Common myeloid progenitor, CD34-positive (primary cell): ENCODE measurements around the gene INTS15.
A peak's percentile ranks its signal among the peaks of the same experiment; 100 is the strongest.

Experiments used
- CTCF ChIA-PET: fragments of 350-600 bp; sonication (Branson Sonifier 250); formaldehyde crosslinking; loops from one replicate; lab custom pipeline; 2021; ENCODE audit warnings: antibody characterized with exemption; lab: Charles Lee
- POLR2A ChIA-PET: fragments of 350-600 bp; sonication (Branson Sonifier 250); formaldehyde crosslinking; loops from one replicate; lab custom pipeline; 2021; ENCODE audit warnings: antibody characterized with exemption; lab: Charles Lee
- DNase-seq, 3 donors: peaks; one replicate each; pipeline versions ENCODE4 v3.0.0 to v3.0.0-alpha.2; 2013
- H3K27ac ChIP-seq, 2 experiments: 1 replicate in 1 of 2; 2 replicates in 1 of 2; pipeline ENCODE4 v1.7.0; 2013; ENCODE audit warnings: inconsistent platforms in 2 of 2, low read length in 2 of 2, mild to moderate bottlenecking in 2 of 2, low read depth in 1 of 2, moderate library complexity in 1 of 2; ENCODE audit not compliant: severe bottlenecking in 2 of 2, insufficient read depth in 1 of 2, poor library complexity in 1 of 2
- H3K27me3 ChIP-seq, 5 experiments: replicated peaks in 2 of 5; 1 replicate in 3 of 5; 2 replicates in 2 of 5; pipeline versions ENCODE4 v1.6.1 to v1.7.0; 2013; ENCODE audit warnings: low read length in 4 of 5, mild to moderate bottlenecking in 2 of 5, moderate library complexity in 2 of 5, inconsistent platforms in 1 of 5; ENCODE audit not compliant: insufficient read depth in 5 of 5, control insufficient read depth in 4 of 5
- H3K36me3 ChIP-seq, 4 experiments: 1 replicate in 2 of 4; 2 replicates in 2 of 4; pipeline versions ENCODE4 v1.6.1 to v1.7.0; 2013; ENCODE audit warnings: low read length in 3 of 4, control low read depth in 1 of 4, mild to moderate bottlenecking in 1 of 4; ENCODE audit not compliant: control insufficient read depth in 4 of 4, insufficient read depth in 4 of 4
- H3K4me1 ChIP-seq, 4 experiments: 1 replicate in 3 of 4; 2 replicates in 1 of 4; pipeline versions ENCODE4 v1.6.1 to v1.7.1; 2013; ENCODE audit warnings: low read length in 3 of 4, mild to moderate bottlenecking in 3 of 4, control low read depth in 1 of 4, inconsistent platforms in 1 of 4, moderate library complexity in 1 of 4; ENCODE audit not compliant: control insufficient read depth in 4 of 4, insufficient read depth in 4 of 4; ENCODE audit errors: control extremely low read depth in 1 of 4
- H3K4me3 ChIP-seq, 7 experiments: 1 replicate in 4 of 7; 2 replicates in 3 of 7; pipeline versions ENCODE4 v1.5.1 to v1.7.0; 2013; ENCODE audit warnings: mild to moderate bottlenecking in 7 of 7, low read length in 6 of 7, moderate library complexity in 6 of 7, inconsistent platforms in 2 of 7, low read depth in 2 of 7, control low read depth in 1 of 7; ENCODE audit not compliant: insufficient read depth in 4 of 7, control insufficient read depth in 1 of 7; ENCODE audit errors: extremely low read depth in 1 of 7
- H3K9me3 ChIP-seq, 5 experiments: 1 replicate in 4 of 5; 2 replicates in 1 of 5; pipeline versions ENCODE4 v1.6.1 to v1.7.1; 2013; ENCODE audit warnings: low read length in 4 of 5, mild to moderate bottlenecking in 2 of 5, inconsistent platforms in 1 of 5, low read depth in 1 of 5, moderate library complexity in 1 of 5; ENCODE audit not compliant: control insufficient read depth in 4 of 5, insufficient read depth in 2 of 5; ENCODE audit errors: control extremely low read depth in 1 of 5
- WGBS: methylation state at CpG from one replicate; pipeline ENCODE4 v1.1.5; 2013; ENCODE audit not compliant: insufficient coverage; 5-methylcytosine and 5-hydroxymethylcytosine counted together

The INTS15 gene

DNA sequence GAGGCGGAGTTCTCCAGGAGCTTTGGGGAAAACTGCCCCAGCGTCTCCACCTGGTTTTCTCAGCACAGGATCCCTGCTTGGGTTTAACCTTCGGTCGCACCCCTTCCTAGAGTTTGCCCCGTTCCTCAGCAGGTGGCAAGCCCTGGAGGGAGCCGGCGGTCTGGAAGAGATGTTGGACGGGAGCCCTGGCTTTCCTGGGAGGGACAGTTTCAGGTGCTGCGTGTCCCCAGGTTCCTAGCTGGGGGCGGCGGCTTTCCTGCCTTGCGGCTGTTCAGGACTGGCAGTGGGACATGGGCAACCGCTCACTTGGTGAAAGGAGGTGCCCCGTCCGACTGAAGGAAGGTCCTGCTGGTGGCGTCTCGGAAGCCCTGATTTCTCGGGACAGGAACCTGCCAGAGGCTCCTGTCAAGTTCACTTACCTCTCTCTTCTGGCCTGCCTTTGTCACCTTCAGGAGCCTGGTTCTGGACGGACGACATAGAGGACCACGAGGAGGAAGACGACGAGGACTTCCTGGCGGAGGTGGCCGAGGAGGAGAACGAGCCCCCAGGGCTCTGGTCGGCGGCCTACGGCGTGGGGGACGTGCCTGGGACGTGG is 62.1 kb downstream of the INTS15 start:
- ChIA-PET POLR2A (no interaction called here), CTCF (no interaction called here)
- H3K27me3 ChIP-seq, result no peaks in the 10 kb centered on the region
- peak overlapping the region in 1 of 7 experiments; percentile 2 for H3K4me3 ChIP-seq
- WGBS, result 99% methylated on average over 32 of the region's 32 CpGs
- H3K9me3 ChIP-seq, result peaks cover 0 to 64% (median 36%) of the 10 kb centered on the region in 5 experiments
- H3K36me3 ChIP-seq, result peaks cover 31 to 88% (median 63%) of the 10 kb centered on the region in 4 experiments
- H3K4me1 ChIP-seq, result no peaks in the 10 kb centered on the region
- DNase-seq, result no peak
- H3K27ac ChIP-seq, result no peak overlapping the region

DNA sequence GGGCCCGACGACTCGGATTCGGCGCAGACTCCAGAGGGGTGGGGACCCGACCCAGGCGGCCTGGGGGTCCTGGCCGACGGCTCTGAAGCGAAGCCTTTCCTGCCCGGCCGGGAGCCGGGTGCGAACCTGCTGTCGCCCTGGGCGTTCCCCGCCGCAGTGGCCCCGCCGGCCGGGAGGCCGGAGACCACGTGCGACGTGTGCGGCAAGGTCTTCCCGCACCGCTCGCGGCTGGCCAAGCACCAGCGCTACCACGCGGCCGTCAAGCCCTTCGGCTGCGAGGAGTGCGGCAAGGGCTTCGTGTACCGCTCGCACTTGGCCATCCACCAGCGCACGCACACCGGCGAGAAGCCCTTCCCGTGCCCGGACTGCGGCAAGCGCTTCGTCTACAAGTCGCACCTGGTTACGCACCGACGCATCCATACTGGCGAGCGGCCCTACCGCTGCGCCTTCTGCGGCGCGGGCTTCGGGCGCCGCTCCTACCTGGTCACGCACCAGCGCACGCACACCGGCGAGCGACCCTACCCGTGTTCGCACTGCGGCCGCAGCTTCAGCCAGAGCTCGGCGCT is 62.7 kb downstream of the INTS15 start:
- Histone ChIP-seq H3K9me3 (peaks cover 0 to 64% (median 36%) of the 10 kb centered on the region in 5 experiments), H3K4me3 (no peak overlapping the region), H3K27ac (no peak overlapping the region), H3K27me3 (no peaks in the 10 kb centered on the region), H3K36me3 (peaks cover 28 to 82% (median 60%) of the 10 kb centered on the region in 4 experiments), H3K4me1 (no peaks in the 10 kb centered on the region)
- ChIA-PET CTCF (interaction anchor here (0.5 kb wide), 1 partner anchor 294 kb away, joined by 3 read pairs; no protein-coding TSS in a partner anchor), POLR2A (no interaction called here)
- 97% methylated on average over 74 of the region's 75 CpGs for WGBS
- DNase-seq, result no peak

DNA sequence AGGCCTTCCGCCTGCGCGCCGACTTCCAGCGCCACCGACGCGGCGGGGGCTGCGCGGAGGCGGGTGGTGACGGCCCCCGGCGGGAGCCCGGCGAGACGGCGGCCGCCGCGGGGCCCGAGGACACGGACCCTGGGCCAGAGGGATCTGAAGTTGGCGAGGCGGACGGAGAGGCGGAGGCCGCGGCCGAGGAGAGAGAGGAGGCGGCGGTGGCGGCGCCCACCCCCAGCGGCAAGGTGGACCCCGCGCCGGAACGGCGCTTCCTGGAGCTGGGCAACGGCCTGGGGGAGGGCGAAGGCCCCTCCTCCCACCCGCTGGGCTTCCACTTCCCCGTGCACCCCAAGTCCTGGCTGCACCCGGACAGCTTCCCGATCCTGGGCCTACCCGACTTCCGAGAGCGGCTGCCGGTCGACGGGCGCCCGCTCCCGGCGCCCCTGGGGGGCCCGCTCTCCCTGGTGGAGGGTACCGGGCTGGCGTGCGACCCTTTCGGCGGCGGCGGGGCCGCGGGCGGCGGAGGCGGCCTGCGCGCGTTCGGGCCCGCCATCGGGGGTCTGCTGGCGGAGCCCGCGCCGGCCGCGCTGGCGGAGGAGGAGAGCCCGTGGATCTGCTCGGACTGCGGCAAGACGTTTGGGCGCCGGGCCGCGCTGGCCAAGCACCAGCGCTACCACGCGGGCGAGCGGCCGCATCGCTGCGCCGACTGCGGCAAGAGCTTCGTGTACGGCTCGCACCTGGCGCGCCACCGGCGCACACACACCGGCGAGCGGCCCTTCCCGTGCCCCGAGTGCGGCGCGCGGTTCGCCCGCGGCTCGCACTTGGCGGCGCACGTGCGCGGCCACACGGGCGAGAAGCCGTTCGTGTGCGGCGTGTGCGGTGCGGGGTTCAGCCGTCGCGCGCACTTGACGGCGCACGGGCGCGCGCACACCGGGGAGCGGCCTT is 63.5 kb downstream of the INTS15 start:
- peaks cover 0 to 60% (median 36%) of the 10 kb centered on the region in 5 experiments for H3K9me3 ChIP-seq
- WGBS, result 97% methylated on average over 125 of the region's 146 CpGs
- peaks cover 26 to 74% (median 52%) of the 10 kb centered on the region in 4 experiments for H3K36me3 ChIP-seq
- H3K4me3 ChIP-seq, result no peak overlapping the region
- no peaks in the 10 kb centered on the region for H3K27me3 ChIP-seq
- POLR2A ChIA-PET, result no interaction called here
- no peaks in the 10 kb centered on the region for H3K4me1 ChIP-seq
- no peak overlapping the region for H3K27ac ChIP-seq
- CTCF ChIA-PET, result no interaction called here
- no peak for DNase-seq

DNA sequence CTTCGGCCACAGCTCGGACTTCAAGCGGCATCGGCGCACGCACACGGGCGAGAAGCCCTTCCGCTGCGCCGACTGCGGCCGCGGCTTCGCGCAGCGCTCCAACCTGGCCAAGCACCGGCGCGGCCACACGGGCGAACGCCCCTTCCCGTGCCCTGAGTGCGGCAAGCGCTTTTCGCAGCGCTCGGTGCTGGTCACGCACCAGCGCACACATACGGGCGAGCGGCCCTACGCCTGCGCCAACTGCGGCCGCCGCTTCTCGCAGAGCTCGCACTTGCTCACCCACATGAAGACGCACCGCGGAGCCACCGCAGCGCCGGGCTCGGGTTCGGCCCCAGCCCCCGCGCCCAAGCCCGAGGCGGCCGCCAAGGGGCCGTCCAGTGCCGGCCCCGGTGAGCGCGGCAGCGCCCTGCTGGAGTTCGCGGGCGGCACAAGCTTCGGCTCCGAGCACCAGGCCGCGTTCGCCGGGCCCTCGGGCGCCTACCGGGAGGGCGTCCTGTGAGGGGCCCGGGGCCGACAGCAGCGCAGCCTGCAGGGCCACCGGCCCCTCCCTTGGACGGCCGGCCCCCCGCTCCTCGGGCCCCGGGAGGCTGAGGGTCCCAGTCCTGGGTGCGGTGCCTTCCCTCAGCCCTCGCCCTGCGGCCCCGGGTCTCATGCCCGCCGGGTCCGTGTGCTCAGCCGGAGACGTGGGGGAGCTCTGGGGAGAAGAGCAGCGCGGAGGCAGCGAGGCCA is 64.5 kb downstream of the INTS15 start:
- peaks cover 0 to 55% (median 36%) of the 10 kb centered on the region in 5 experiments for H3K9me3 ChIP-seq
- ChIA-PET CTCF (no interaction called here), POLR2A (no interaction called here)
- peaks cover 26 to 65% (median 44%) of the 10 kb centered on the region in 4 experiments for H3K36me3 ChIP-seq
- H3K4me3 ChIP-seq, result no peak overlapping the region
- DNase-seq, result no peak
- H3K27me3 ChIP-seq, result no peaks in the 10 kb centered on the region
- 97% methylated on average over 80 of the region's 94 CpGs for WGBS
- no peak overlapping the region for H3K27ac ChIP-seq
- peaks cover 0 to 3% (median 1%) of the 10 kb centered on the region in 4 experiments for H3K4me1 ChIP-seq

DNA sequence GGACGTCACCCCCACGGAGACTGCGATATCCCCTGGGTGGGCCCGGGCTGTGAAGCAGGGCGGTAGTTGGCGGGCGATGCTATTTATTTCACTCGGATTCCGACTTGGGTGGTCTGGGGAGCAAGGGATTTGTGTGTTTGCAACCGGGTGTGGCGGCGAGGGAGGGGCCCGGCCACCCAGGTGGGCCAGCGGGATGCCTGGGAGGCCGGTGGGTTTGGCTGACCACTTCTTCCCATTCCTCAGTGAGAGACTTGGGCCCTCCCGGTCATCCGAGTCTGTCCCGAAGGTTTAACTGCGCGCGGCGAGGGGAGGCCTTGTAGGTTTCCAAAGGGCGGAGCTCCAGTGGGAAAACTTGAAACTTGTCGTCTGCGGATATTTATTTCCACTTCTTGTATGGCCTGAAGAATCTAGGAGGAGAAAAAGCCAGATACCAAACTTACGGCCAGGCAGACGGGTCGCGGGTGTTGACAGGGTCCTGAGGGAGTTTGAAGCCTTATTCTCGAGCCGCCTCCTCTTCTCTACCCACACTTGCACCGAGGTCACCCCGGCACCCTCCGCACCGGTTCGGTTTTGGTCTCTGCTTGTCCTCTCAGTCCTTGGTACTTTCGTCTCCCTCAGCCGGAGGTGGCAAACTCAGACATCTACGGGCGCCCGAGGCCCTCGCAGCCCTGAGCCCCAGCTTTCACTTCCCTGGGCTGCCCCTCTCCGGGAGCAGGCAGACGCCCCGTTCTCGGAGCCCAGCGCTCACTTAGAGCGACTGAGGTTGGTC is 65.2 kb downstream of the INTS15 start:
- CTCF ChIA-PET, result no interaction called here
- POLR2A ChIA-PET, result no interaction called here
- H3K9me3 ChIP-seq, result peaks cover 0 to 48% (median 31%) of the 10 kb centered on the region in 5 experiments
- H3K36me3 ChIP-seq, result peaks cover 20 to 57% (median 39%) of the 10 kb centered on the region in 4 experiments
- H3K4me3 ChIP-seq, result no peak overlapping the region
- H3K27ac ChIP-seq, result no peak overlapping the region
- H3K27me3 ChIP-seq, result no peaks in the 10 kb centered on the region
- DNase-seq, result no peak
- H3K4me1 ChIP-seq, result peaks cover 0 to 5% (median 1%) of the 10 kb centered on the region in 4 experiments
- 96% methylated on average over 45 of the region's 48 CpGs for WGBS

DNA sequence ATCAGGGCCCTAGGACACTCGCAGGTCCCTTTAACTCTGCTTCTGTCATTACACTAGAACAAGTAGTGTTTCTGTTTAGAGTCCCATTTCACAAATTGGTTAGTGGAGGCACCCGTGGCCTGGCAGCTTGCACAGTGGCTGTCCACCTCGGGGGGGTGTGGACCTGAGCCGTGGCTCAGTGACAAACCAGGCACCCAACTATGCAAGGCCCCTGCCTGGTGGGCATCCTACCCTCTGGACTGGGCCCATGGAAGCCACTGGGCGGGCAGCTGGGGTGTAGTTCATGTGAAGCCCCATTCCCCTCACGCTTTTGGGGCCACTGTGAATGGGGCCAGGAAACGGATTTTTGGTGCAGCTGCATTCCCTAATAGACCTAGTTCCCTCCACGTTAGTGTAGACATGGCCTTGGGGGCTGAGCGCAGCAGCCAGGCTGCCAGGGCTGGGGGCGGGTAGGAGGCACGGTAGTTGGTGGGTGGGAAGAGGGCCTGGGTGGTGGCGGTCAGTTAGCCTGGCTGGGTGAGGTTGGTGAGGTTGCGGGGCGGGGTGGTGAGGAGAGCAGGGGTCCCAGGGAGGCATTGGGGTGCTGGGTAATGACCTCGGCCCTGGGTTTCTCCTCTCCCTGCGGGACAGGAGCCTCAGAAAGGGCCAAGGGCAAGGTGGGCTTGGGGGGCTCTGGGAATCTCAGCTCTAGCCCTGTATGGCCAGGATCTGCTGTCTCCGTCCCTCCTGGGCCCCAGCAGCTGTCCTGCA is 66.0 kb downstream of the INTS15 start:
- POLR2A ChIA-PET, result no interaction called here
- H3K36me3 ChIP-seq, result peaks cover 20 to 49% (median 33%) of the 10 kb centered on the region in 4 experiments
- 96% methylated on average over 14 of the region's 17 CpGs for whole genome bisulfite sequencing
- CTCF ChIA-PET, result no interaction called here
- H3K4me1 ChIP-seq, result peaks cover 0 to 5% (median 1%) of the 10 kb centered on the region in 4 experiments
- no peak for DNase-seq
- no peaks in the 10 kb centered on the region for H3K27me3 ChIP-seq
- H3K9me3 ChIP-seq, result peaks cover 0 to 40% (median 25%) of the 10 kb centered on the region in 5 experiments
- no peak overlapping the region for H3K4me3 ChIP-seq
- H3K27ac ChIP-seq, result no peak overlapping the region
